ENCODE data around the gene ADGRA1.
"Not testable (repeated sequence)": the region's sequence is repeated elsewhere in the genome, so short reads cannot be mapped to it uniquely, and the experiment has no call there.

ADGRA1 gene

GRCh38 chr10:133162178-133162909, 74.6 kb downstream of the ADGRA1 start:
- DNase-seq (ENCODE audit: low read depth in 2 of 2): no peak

GRCh38 chr10:133162910-133163856, 75.5 kb downstream of the ADGRA1 start:
- DNase-seq (ENCODE audit: low read depth in 2 of 2): no peak

DNA sequence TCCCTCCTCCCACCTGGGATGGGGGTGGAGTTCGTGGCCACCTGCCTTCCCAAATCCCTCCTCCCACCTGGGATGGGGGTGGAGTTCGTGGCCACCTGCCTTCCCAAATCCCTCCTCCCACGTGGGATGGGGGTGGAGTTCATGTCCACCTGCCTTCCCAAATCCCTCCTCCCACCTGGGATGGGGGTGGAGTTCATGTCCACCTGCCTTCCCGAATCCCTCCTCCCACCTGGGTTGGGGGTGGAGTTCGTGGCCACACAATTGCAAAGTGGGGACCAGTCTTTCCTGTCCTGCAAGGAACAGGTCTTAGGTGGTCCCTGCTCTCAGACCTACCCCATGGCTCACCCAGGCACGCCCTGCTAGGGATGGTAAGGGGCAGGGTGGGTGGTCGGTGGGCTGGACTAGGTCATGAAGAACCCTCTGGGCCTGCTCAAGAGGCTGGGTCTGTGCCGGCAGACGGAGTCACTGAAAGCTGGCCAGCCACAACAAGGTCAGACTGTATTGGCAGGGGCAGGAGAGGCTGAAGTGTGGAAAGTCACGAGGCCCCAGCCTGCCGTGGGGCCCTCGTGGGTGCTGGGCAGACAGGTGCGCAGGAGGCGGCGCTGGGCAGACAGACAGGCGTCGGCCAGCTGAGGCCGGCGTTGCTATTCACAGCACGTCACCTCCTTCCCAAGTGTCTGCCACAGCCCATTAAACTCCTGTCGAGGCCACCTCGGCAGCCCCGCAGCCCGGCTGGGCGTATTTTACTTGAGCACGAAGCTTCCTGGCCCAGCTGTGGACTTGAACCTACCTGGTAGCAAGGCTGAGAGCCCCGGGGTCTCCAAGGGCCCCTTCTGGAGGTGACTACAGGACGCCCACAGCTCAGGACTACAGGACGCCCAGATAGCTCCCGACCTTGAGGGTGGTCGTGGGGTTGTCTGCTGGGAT, 76.4 kb downstream of the ADGRA1 start:
- DNase-seq (ENCODE audit: low read depth in 2 of 2): no peak

- DNase-seq (ENCODE audit: low read depth in 2 of 2): no peak
These were observed 77.3 kb downstream of the ADGRA1 start for GRCh38 chr10:133164816-133165555.

GRCh38 chr10:133165556-133166503, 78.1 kb downstream of the ADGRA1 start:
- no peak for DNase-seq (ENCODE audit: low read depth in 2 of 2)

DNA sequence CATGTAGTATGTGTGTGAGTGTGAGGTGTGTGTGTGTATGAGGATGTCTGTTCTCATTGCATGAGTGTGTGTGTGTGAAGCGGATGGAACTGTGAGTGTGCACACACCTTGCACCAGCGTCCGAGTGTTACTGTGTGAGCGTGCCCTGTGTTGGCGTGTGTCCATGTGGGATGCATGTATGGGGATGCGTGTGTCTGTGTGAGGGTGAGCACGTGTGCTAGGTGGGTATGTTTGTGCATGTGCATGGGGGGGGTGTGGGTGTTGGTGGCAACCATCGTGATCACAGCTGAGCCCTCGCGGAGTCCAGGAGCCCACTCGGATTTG, 78.7 kb downstream of the ADGRA1 start:
- no peak for DNase-seq (ENCODE audit: low read depth in 2 of 2)

GRCh38 chr10:133166828-133167692, 79.3 kb downstream of the ADGRA1 start:
- no peak for DNase-seq (ENCODE audit: low read depth in 2 of 2)

DNA sequence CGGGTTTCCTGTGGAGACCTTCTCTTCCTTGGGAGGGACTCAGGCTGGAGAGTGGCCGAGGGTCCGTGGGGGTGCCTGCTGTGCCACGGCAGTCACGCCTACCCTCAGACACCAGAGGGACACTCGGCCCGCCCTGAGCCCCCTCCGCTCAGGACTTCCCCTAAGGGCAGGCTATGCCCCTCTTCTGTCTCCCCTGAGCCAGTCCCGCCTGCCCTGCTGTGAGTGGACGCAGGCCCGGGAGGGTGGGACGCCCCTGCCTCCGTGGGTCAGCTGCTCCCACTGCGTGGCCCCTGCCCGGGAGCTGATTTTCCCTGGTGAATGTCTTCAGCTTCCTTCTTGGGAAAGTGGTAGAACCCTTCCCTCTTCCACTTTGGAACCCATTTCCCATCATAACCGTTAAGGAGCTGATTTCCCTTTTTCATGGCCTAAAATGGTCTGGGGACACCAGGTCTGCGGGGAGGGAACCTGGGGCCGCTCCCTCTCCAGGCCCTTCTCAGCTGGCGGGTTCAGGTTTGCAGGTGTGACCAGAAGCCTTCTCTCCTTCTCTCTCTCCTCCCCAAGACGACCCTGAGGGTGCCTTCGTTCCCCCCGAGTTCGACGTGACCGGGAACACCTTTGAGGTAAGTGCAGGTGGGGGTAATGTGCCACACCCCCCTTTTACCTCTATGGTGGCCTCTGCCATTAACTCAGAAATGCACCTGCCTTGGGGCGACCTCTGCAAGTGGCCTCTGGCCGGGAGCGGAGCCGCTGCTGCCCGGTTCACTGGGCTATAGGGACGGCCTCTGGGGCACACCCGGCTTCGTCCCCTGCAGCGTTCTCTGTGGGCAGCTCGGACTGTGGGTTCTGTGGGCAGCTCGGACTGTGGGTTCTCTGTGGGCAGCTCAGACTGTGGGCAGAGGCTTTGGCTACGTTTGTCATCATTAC, 80.2 kb downstream of the ADGRA1 start:
- no peak for DNase-seq (ENCODE audit: low read depth in 2 of 2)

- DNase-seq (ENCODE audit: low read depth in 2 of 2): no peak
These were observed 80.9 kb downstream of the ADGRA1 start for GRCh38 chr10:133168617-133169031.

GRCh38 chr10:133169173-133169947, 81.6 kb downstream of the ADGRA1 start:
- DNase-seq (ENCODE audit: low read depth in 2 of 2): no peak

GRCh38 chr10:133170092-133170491, 82.4 kb downstream of the ADGRA1 start:
- no peak for DNase-seq (ENCODE audit: low read depth in 2 of 2)

- DNase-seq (ENCODE audit: low read depth in 2 of 2): no peak
These were observed 86.3 kb downstream of the ADGRA1 start for GRCh38 chr10:133173860-133174640.

DNA sequence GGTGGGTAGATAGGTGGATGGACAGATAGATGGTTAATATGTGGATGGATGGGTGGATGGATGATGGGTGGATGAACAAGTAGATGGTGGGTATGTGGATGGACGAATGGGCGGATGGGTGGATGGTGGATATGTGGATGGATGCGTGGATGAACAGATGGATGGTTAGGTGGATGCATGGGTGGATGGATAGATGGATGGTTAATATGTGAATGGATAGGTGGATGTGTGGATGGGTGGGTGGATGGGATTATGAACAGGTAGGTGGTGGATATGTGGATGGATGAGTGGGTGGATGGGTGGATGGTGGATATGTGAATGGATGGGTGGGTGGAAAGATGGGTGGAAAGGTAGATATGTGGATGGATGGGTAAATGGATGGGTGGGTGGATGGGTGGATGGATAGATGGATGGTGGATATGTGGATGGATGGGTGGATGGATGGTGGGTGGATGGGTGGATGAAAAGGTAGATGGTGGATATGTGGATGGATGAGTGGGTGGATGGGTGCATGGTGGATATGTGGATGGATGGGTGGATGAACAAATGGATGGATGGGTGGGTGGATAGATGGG, 87.1 kb downstream of the ADGRA1 start:
- DNase-seq (ENCODE audit: low read depth in 2 of 2): no peak

GRCh38 chr10:133175624-133176023, 87.9 kb downstream of the ADGRA1 start:
- not testable (repeated sequence) for DNase-seq (ENCODE audit: low read depth in 2 of 2)

GRCh38 chr10:133176546-133176945, 88.8 kb downstream of the ADGRA1 start:
- DNase-seq (ENCODE audit: low read depth in 2 of 2): no peak

All from stimulated activated CD8-positive, alpha-beta memory T cell treated with anti-CD3 and anti-CD28 coated beads, Interleukin-15, amount 100 ng/mL, for 4 hours (primary cell).